Measurements from ENCODE around the gene CYTH3. TPM values are rescaled to one million over a fixed set of nuclear protein-coding genes. Genes with fewer than 3 reads are reported as not detected.

The CYTH3 gene
- polyA plus RNA-seq, 2 of the 4 experiments (the other 2 are of a cell fraction): 18.6 to 24.2 TPM

GRCh38 chr7:6205971-6206660, 66.3 kb downstream of the CYTH3 start:
- FAIRE-seq (no peak), DNase-seq (ENCODE audit: low read depth in 1 of 2, low spot score in 1 of 2) (no peak), ATAC-seq (peak in 1 of 2 experiments; percentile 51; a peak in 3 of 6 replicates)
- CTCF ChIA-PET: interaction anchor here (1.0 to 1.5 kb wide), 2 partner anchors 14 to 46 kb away, joined by 3 to 5 read pairs; no protein-coding TSS in a partner anchor
- no peaks in the 10 kb centered on the region for H3K9me3 ChIP-seq
- no peak overlapping the region for H3K4me2 ChIP-seq
- peaks cover 16% of the 10 kb centered on the region; the same call in 2 of the 3 replicates for H3K4me1 ChIP-seq
- H3K4me3 ChIP-seq: no peak overlapping the region
- TF ChIP-seq FOSL2 (IDR thresholded peaks at IDR 0.05) (no peak), FOSL2 (CRISPR knock-in tag; IDR thresholded peaks at IDR 0.05) (no peak), HDAC2 (IDR thresholded peaks at IDR 0.05) (no peak), CEBPB (IDR thresholded peaks at IDR 0.05) (no peak), PHF8 (IDR thresholded peaks at IDR 0.05; ENCODE audit: borderline replicate concordance, low read depth) (no peak), CTCF (IDR thresholded peaks at IDR 0.05) (no peak), RFX5 (IDR thresholded peaks at IDR 0.05) (no peak), RCOR1 (IDR thresholded peaks at IDR 0.05; ENCODE audit: low read depth, low read length) (no peak), REST (IDR thresholded peaks at IDR 0.05) (no peak), TFCP2L1 (CRISPR knock-in tag; IDR thresholded peaks at IDR 0.05) (no peak), MAZ (IDR thresholded peaks at IDR 0.05; ENCODE audit: borderline replicate concordance, low read depth, low read length) (no peak), TP53 (CRISPR knock-in tag; IDR thresholded peaks at IDR 0.05) (no peak), KDM5A (IDR thresholded peaks at IDR 0.05) (no peak), KDM1A (IDR thresholded peaks at IDR 0.05; ENCODE audit: low read depth) (no peak), MAFK (IDR thresholded peaks at IDR 0.05; ENCODE audit: partially characterized antibody) (no peak), RAD21 (conservative IDR thresholded peaks at IDR 0.05 in 1 of 2, IDR thresholded peaks at IDR 0.05 in 1 of 2) (no peak), HOXA7 (CRISPR knock-in tag; IDR thresholded peaks at IDR 0.05) (no peak), POLR2AphosphoS2 (conservative IDR thresholded peaks at IDR 0.05; ENCODE audit: low read length) (no peak), EHF (CRISPR knock-in tag; IDR thresholded peaks at IDR 0.05) (no peak)
- WGBS (ENCODE audit: missing lambda C conversion rate): 74% methylated on average over 3 of the region's 3 CpGs
- no peak overlapping the region for H3K27ac ChIP-seq
- POLR2A ChIA-PET: no interaction called here

GRCh38 chr7:6203381-6203780, 69.0 kb downstream of the CYTH3 start:
- Histone ChIP-seq H3K27ac (no peak overlapping the region), H3K4me1 (peaks cover 19% of the 10 kb centered on the region; the same call in 2 of the 3 replicates), H3K9me3 (no peaks in the 10 kb centered on the region), H3K4me3 (no peak overlapping the region), H3K4me2 (no peak overlapping the region)
- no peak for DNase-seq (ENCODE audit: low read depth in 1 of 2, low spot score in 1 of 2)
- FAIRE-seq: no peak
- WGBS (ENCODE audit: missing lambda C conversion rate): 80% methylated on average over 5 of the region's 5 CpGs
- POLR2A ChIA-PET: no interaction called here
- TF ChIP-seq RAD21 (conservative IDR thresholded peaks at IDR 0.05 in 1 of 2, IDR thresholded peaks at IDR 0.05 in 1 of 2) (no peak), FOXS1 (CRISPR knock-in tag; IDR thresholded peaks at IDR 0.05) (no peak), JUN (IDR thresholded peaks at IDR 0.05) (no peak), RNF2 (IDR thresholded peaks at IDR 0.05; ENCODE audit: borderline replicate concordance, low read depth) (no peak), NPAS2 (CRISPR knock-in tag; IDR thresholded peaks at IDR 0.05; ENCODE audit: borderline replicate concordance) (no peak), MAZ (IDR thresholded peaks at IDR 0.05; ENCODE audit: borderline replicate concordance, low read depth, low read length) (no peak), ZSCAN20 (CRISPR knock-in tag; IDR thresholded peaks at IDR 0.05) (no peak)
- no peak for ATAC-seq
- CTCF ChIA-PET: interaction anchor here (0.9 to 1.3 kb wide), 3 partner anchors 43 to 346 kb away, joined by 3 to 4 read pairs (median 4); no protein-coding TSS in a partner anchor

Measured in A549 (cell line).